PC-3 (cell line): Measurements from ENCODE around the gene HLCS. TPM values are rescaled to one million over a fixed set of nuclear protein-coding genes. Genes with fewer than 3 reads are reported as not detected.

Source experiments
- ATAC-seq: fragments of 200-7000 bp; cut with Tn5 transposase; 2 replicates; pipeline ENCODE4 v1.9.1; 2020; ENCODE audit warnings: mild to moderate bottlenecking, moderate library complexity
- BruUV-seq: library from RNA; stranded (reverse); fragments of 400-500 nt; replicated peaks from 2 replicates; lab custom pipeline; 2021; lab: Mats Ljungman, UMichigan
- CTCF ChIA-PET: fragments of 300-600 bp; sonication (Branson Sonifier 250); formaldehyde crosslinking; loops from one replicate; lab custom pipeline; 2022; ENCODE audit warnings: antibody characterized with exemption; lab: Charles Lee
- POLR2A ChIA-PET: fragments of 300-600 bp; sonication (Branson Sonifier 250); formaldehyde crosslinking; loops from one replicate; lab custom pipeline; 2022; ENCODE audit warnings: antibody characterized with exemption; ENCODE audit not compliant: unreplicated experiment; lab: Charles Lee
- DNase-seq: peaks from one replicate; pipeline ENCODE4 v3.0.0-alpha.2; 2015
- H2AFZ ChIP-seq: fragments of 300-600 bp; sonication (generic); 2 replicates; pipeline ENCODE4 v1.6.0; 2016; ENCODE audit warnings: antibody characterized with exemption, low read length
- H3F3A ChIP-seq: fragments of 300-600 bp; sonication (generic); one replicate; pipeline ENCODE4 v1.6.0; 2017; ENCODE audit warnings: antibody characterized with exemption, low read length, control low read depth, mild to moderate bottlenecking; ENCODE audit not compliant: unreplicated experiment
- H3K27ac ChIP-seq: fragments of 300-600 bp; sonication (generic); 2 replicates; pipeline ENCODE4 v1.5.1; 2016; ENCODE audit warnings: mild to moderate bottlenecking, low read length
- H3K27me3 ChIP-seq: fragments of 300-600 bp; sonication (generic); 2 replicates; pipeline ENCODE4 v1.6.1; 2016; ENCODE audit warnings: low read length, mixed read lengths
- H3K36me3 ChIP-seq: fragments of 300-600 bp; sonication (generic); 2 replicates; pipeline ENCODE4 v1.6.1; 2016; ENCODE audit warnings: low read depth, mixed run types, low read length, mixed read lengths
- H3K4me1 ChIP-seq: fragments of 300-600 bp; sonication (generic); 2 replicates; pipeline ENCODE4 v1.5.1; 2016; ENCODE audit warnings: low read length; ENCODE audit not compliant: insufficient read depth
- H3K4me2 ChIP-seq: fragments of 300-600 bp; sonication (generic); 2 replicates; pipeline ENCODE4 v1.6.0; 2016; ENCODE audit warnings: low read length
- H3K4me3 ChIP-seq: fragments of 300-600 bp; sonication (generic); 2 replicates; pipeline ENCODE4 v1.5.1; 2016; ENCODE audit warnings: mild to moderate bottlenecking, low read length, mixed read lengths
- H3K79me2 ChIP-seq: fragments of 300-600 bp; sonication (generic); 2 replicates; pipeline ENCODE4 v1.6.1; 2017; ENCODE audit warnings: low read length, mixed read lengths
- H3K9ac ChIP-seq: fragments of 300-600 bp; sonication (generic); 2 replicates; pipeline ENCODE4 v1.6.0; 2016; ENCODE audit warnings: mild to moderate bottlenecking, low read length
- H3K9me2 ChIP-seq: fragments of 300-600 bp; sonication (generic); replicated peaks from 2 replicates; pipeline ENCODE4 v1.6.1; 2016; ENCODE audit warnings: mixed run types, low read length, mixed read lengths
- H3K9me3 ChIP-seq: fragments of 300-600 bp; sonication (generic); 2 replicates; pipeline ENCODE4 v1.6.1; 2016; ENCODE audit warnings: low read length, mixed read lengths
- H4K20me1 ChIP-seq: fragments of 300-600 bp; sonication (generic); 2 replicates; pipeline ENCODE4 v1.6.1; 2016; ENCODE audit warnings: low read length, mixed read lengths
- CTCF ChIP-seq: fragments of 300-600 bp; sonication (generic); conservative IDR thresholded peaks from 2 replicates; pipeline ENCODE4 v1.5.1; 2017; ENCODE audit warnings: antibody characterized with exemption, low read depth, mild to moderate bottlenecking, low read length
- EZH2 ChIP-seq: fragments of 300-600 bp; sonication (generic); IDR thresholded peaks from one replicate; pipeline ENCODE4 v1.6.1; 2017; ENCODE audit warnings: antibody characterized with exemption, mild to moderate bottlenecking, low read length; ENCODE audit not compliant: unreplicated experiment
- EZH2phosphoT487 ChIP-seq: fragments of 300-600 bp; sonication (generic); IDR thresholded peaks from 2 replicates; pipeline ENCODE4 v1.6.1; 2018; ENCODE audit warnings: mild to moderate bottlenecking, antibody characterized with exemption, low read length, borderline replicate concordance
- intact Hi-C: fragments of 100-400 bp; cut with micrococcal nuclease; formaldehyde crosslinking; loops from 2 replicates; pipeline ENCODE4 v1.9.0; 2023
- total RNA-seq: library from RNA; depleted of rRNA; stranded (reverse); fragments of >200 nt; gene quantifications from 2 replicates; pipeline ENCODE4 v1.2.3, GENCODE V29; 2014

Gene HLCS
- total RNA-seq, 1 experiment from 2014 or later, result 44.1 TPM

GRCh38 chr21:36893581-36893980 lies 72.9 kb downstream of the HLCS start:
- no peak overlapping the region for H2AFZ ChIP-seq
- no peaks in the 10 kb centered on the region for H3K27me3 ChIP-seq
- H3K4me3 ChIP-seq, result no peak overlapping the region
- ChIA-PET CTCF (interaction anchor here (0.7 kb wide), 1 partner anchor 113 kb away, joined by 5 read pairs; no protein-coding TSS in a partner anchor), POLR2A (no interaction called here)
- H3K9me2 ChIP-seq, result no peaks in the 10 kb centered on the region
- H3K9me3 ChIP-seq, result no peaks in the 10 kb centered on the region
- intact Hi-C loops, result no loop called here
- no TSS peak for BruUV-seq
- peaks cover 22% of the 10 kb centered on the region; the same call in 1 of the 2 replicates for H3K36me3 ChIP-seq
- no peaks in the 10 kb centered on the region for H3K4me1 ChIP-seq
- no peak for ATAC-seq
- H3F3A ChIP-seq, result no peaks in the 10 kb centered on the region
- H3K27ac ChIP-seq, result no peak overlapping the region
- no peak overlapping the region for H3K4me2 ChIP-seq
- no peaks in the 10 kb centered on the region for H4K20me1 ChIP-seq
- H3K79me2 ChIP-seq, result no peaks in the 10 kb centered on the region
- no peak for TF ChIP-seq CTCF
- TF ChIP-seq EZH2, result no peak
- no peak for TF ChIP-seq EZH2phosphoT487
- no peak overlapping the region for H3K9ac ChIP-seq
- DNase-seq, result no peak

- no peaks in the 10 kb centered on the region for H3K27me3 ChIP-seq
- H3K79me2 ChIP-seq, result no peaks in the 10 kb centered on the region
- H3K9ac ChIP-seq, result no peak overlapping the region
- ChIA-PET CTCF (no interaction called here), POLR2A (no interaction called here)
- no peaks in the 10 kb centered on the region for H3F3A ChIP-seq
- no TSS peak for BruUV-seq
- no peak overlapping the region for H3K4me3 ChIP-seq
- no peaks in the 10 kb centered on the region for H4K20me1 ChIP-seq
- ATAC-seq, result no peak
- no peaks in the 10 kb centered on the region for H3K9me3 ChIP-seq
- TF ChIP-seq EZH2 (no peak), EZH2phosphoT487 (no peak), CTCF (no peak)
- no peak overlapping the region for H2AFZ ChIP-seq
- intact Hi-C loops, result no loop called here
- no peaks in the 10 kb centered on the region for H3K9me2 ChIP-seq
- peaks cover 22% of the 10 kb centered on the region; the same call in 1 of the 2 replicates for H3K36me3 ChIP-seq
- no peak for DNase-seq
- H3K27ac ChIP-seq, result no peak overlapping the region
- H3K4me1 ChIP-seq, result no peaks in the 10 kb centered on the region
- H3K4me2 ChIP-seq, result no peak overlapping the region
Observed at GRCh38 chr21:36892201-36892600, 74.3 kb downstream of the HLCS start.

- TF ChIP-seq CTCF (no peak), EZH2 (no peak), EZH2phosphoT487 (no peak)
- no peak for DNase-seq
Observed at GRCh38 chr21:36891692-36892091, 74.8 kb downstream of the HLCS start.

More at GRCh38 chr21:36891692-36892091, 74.8 kb downstream of the HLCS start:
- H3K9me2 ChIP-seq, result no peaks in the 10 kb centered on the region
- peaks cover 20% of the 10 kb centered on the region; the same call in 1 of the 2 replicates for H3K36me3 ChIP-seq
- H3K9me3 ChIP-seq, result no peaks in the 10 kb centered on the region
- H3F3A ChIP-seq, result no peaks in the 10 kb centered on the region
- no peak overlapping the region for H3K9ac ChIP-seq
- no peak overlapping the region for H3K4me2 ChIP-seq
- no peak overlapping the region for H3K27ac ChIP-seq
- BruUV-seq, result no TSS peak
- H3K27me3 ChIP-seq, result no peaks in the 10 kb centered on the region
- ATAC-seq, result no peak
- H3K79me2 ChIP-seq, result no peaks in the 10 kb centered on the region
- CTCF ChIA-PET, result no interaction called here
- no peak overlapping the region for H2AFZ ChIP-seq
- no peaks in the 10 kb centered on the region for H3K4me1 ChIP-seq
- no peaks in the 10 kb centered on the region for H4K20me1 ChIP-seq
- H3K4me3 ChIP-seq, result no peak overlapping the region
- intact Hi-C loops, result no loop called here
- POLR2A ChIA-PET, result no interaction called here
